SK-N-SH (cell line): Measurements from ENCODE around the gene DAB2IP.

Source experiments
- ELF1 ChIP-seq: IDR thresholded peaks from 2 replicates; pipeline ENCODE4 v1.4.0; 2012
- RFX5 ChIP-seq: IDR thresholded peaks from 2 replicates; pipeline ENCODE4 v1.6.1; 2012; ENCODE audit warnings: mild to moderate bottlenecking, improper control_type of control experiment, low read length
- TF ChIP-seq, protein P1 (sequence below): fragments of 200-600 bp; sonication (generic); IDR thresholded peaks from 2 replicates; pipeline ENCODE4 v1.6.1; 2017; ENCODE audit warnings: antibody characterized with exemption, mild to moderate bottlenecking, moderate library complexity

DNA sequence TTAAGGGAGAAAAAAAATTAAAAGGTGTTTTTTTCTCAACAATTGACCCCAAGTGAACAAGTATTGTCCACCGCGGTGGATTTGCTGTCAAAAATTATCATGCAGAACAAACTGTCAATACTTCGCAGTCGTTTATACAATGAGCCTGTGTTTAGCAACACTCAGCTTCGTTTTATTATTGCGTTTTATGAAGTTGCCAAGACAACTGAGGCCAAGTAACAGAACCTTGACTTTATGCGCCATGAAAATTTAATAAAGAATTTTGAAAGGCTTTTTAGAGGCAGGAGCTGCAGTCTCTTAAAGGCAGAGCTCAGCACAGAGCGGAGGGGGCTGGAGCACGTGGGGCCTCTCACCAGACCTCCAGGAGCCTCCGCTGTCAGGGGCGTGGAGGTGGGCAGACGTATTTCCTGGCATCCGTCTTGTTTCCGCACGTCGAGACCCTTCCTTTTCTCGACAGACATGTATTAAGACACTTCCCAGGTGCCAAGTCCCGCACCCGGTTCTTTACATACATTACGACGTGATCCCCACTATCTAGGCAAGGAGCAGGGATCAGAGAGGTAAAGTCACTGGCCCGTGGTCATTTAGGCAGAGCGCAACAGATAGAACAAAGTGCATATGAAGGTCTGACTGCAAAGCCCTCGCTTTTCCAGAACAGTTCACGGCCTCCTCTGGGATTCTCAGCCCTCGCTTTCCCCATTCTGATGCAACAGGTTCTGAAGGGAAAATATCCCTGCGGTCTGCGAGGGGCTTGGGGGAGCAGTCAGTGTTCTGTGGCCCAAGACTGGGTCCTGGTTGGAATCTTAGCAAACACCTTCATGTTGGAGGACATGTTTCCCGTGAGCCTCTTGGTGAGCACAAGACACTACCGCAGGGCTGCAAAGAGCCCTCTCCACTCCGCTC lies 164.4 kb downstream of the DAB2IP start:
- TF ChIP-seq, protein P1, sequence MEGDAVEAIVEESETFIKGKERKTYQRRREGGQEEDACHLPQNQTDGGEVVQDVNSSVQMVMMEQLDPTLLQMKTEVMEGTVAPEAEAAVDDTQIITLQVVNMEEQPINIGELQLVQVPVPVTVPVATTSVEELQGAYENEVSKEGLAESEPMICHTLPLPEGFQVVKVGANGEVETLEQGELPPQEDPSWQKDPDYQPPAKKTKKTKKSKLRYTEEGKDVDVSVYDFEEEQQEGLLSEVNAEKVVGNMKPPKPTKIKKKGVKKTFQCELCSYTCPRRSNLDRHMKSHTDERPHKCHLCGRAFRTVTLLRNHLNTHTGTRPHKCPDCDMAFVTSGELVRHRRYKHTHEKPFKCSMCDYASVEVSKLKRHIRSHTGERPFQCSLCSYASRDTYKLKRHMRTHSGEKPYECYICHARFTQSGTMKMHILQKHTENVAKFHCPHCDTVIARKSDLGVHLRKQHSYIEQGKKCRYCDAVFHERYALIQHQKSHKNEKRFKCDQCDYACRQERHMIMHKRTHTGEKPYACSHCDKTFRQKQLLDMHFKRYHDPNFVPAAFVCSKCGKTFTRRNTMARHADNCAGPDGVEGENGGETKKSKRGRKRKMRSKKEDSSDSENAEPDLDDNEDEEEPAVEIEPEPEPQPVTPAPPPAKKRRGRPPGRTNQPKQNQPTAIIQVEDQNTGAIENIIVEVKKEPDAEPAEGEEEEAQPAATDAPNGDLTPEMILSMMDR = no peak
- TF ChIP-seq ELF1 (no peak), RFX5 (no peak)
